ENCODE data around the gene CDH18.

DNA sequence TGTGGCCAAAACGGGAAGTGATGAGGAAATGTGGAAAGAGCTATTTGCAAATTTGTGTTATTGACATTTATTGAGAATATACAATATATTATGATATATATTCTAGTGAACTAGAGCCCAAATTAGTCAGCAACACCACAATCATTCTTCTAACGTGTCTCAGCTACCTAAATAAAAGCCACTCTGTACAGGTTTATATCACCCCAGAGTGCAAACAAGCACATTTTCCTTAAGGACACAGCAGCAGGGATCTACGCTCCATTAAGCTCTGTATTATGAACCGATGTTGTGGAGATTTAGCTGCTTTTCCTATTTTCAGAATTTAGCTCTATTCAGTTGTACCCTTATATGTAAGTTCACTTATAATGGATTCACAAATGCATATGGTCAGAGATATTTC is 77.9 kb downstream of the CDH18 start:
- no peak for TF ChIP-seq POLR2A (IDR thresholded peaks at IDR 0.05; ENCODE audit: borderline replicate concordance, extremely low read depth, insufficient read depth, insufficient read length)
- TF ChIP-seq, protein P1, sequence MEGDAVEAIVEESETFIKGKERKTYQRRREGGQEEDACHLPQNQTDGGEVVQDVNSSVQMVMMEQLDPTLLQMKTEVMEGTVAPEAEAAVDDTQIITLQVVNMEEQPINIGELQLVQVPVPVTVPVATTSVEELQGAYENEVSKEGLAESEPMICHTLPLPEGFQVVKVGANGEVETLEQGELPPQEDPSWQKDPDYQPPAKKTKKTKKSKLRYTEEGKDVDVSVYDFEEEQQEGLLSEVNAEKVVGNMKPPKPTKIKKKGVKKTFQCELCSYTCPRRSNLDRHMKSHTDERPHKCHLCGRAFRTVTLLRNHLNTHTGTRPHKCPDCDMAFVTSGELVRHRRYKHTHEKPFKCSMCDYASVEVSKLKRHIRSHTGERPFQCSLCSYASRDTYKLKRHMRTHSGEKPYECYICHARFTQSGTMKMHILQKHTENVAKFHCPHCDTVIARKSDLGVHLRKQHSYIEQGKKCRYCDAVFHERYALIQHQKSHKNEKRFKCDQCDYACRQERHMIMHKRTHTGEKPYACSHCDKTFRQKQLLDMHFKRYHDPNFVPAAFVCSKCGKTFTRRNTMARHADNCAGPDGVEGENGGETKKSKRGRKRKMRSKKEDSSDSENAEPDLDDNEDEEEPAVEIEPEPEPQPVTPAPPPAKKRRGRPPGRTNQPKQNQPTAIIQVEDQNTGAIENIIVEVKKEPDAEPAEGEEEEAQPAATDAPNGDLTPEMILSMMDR (IDR thresholded peaks at IDR 0.05 in 2 of 3, conservative IDR thresholded peaks at IDR 0.05 in 1 of 3; ENCODE audit: borderline replicate concordance in 1 of 3, insufficient read depth in 1 of 3, low read depth in 2 of 3, low read length in 2 of 3): no peak
- no peak for TF ChIP-seq EZH2 (IDR thresholded peaks at IDR 0.05)
- no peak for TF ChIP-seq CEBPB (IDR thresholded peaks at IDR 0.05; ENCODE audit: low read depth)
- no peak for TF ChIP-seq ZFX (IDR thresholded peaks at IDR 0.05)
- TF ChIP-seq, protein P2, sequence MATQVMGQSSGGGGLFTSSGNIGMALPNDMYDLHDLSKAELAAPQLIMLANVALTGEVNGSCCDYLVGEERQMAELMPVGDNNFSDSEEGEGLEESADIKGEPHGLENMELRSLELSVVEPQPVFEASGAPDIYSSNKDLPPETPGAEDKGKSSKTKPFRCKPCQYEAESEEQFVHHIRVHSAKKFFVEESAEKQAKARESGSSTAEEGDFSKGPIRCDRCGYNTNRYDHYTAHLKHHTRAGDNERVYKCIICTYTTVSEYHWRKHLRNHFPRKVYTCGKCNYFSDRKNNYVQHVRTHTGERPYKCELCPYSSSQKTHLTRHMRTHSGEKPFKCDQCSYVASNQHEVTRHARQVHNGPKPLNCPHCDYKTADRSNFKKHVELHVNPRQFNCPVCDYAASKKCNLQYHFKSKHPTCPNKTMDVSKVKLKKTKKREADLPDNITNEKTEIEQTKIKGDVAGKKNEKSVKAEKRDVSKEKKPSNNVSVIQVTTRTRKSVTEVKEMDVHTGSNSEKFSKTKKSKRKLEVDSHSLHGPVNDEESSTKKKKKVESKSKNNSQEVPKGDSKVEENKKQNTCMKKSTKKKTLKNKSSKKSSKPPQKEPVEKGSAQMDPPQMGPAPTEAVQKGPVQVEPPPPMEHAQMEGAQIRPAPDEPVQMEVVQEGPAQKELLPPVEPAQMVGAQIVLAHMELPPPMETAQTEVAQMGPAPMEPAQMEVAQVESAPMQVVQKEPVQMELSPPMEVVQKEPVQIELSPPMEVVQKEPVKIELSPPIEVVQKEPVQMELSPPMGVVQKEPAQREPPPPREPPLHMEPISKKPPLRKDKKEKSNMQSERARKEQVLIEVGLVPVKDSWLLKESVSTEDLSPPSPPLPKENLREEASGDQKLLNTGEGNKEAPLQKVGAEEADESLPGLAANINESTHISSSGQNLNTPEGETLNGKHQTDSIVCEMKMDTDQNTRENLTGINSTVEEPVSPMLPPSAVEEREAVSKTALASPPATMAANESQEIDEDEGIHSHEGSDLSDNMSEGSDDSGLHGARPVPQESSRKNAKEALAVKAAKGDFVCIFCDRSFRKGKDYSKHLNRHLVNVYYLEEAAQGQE (IDR thresholded peaks at IDR 0.05; ENCODE audit: low read depth): no peak
- TF ChIP-seq ELF1 (IDR thresholded peaks at IDR 0.05; ENCODE audit: borderline replicate concordance, low read depth): no peak
- TF ChIP-seq SP1 (IDR thresholded peaks at IDR 0.05; ENCODE audit: low read depth): no peak
- TF ChIP-seq RAD21 (IDR thresholded peaks at IDR 0.05; ENCODE audit: low read depth): no peak
